ENCODE data around the gene HRH1. TPM values are rescaled to one million over a fixed set of nuclear protein-coding genes. Genes with fewer than 3 reads are reported as not detected.

The HRH1 gene
- total and polyA plus RNA-seq, 2 experiments from 2014 or later: not detected

- no peak for TF ChIP-seq ZNF462 (CRISPR knock-in tag; IDR thresholded peaks at IDR 0.05)
- no peak for TF ChIP-seq ZNF331 (CRISPR knock-in tag; IDR thresholded peaks at IDR 0.05; ENCODE audit: low read depth)
- TF ChIP-seq ZNF114 (CRISPR knock-in tag; IDR thresholded peaks at IDR 0.05): no peak
- TF ChIP-seq STAT1 (IDR thresholded peaks at IDR 0.05; ENCODE audit: unreplicated experiment): no peak
- no peak for TF ChIP-seq JUNB (IDR thresholded peaks at IDR 0.05; ENCODE audit: unreplicated experiment)
- TF ChIP-seq EZH2phosphoT487 (IDR thresholded peaks at IDR 0.05; ENCODE audit: unreplicated experiment): no peak
These were observed 146.7 kb downstream of the HRH1 start (continued) for GRCh38 chr3:11300970-11301369.

GRCh38 chr3:11302444-11302843 is 148.2 kb downstream of the HRH1 start:
- Histone ChIP-seq H3K4me3 (no peak overlapping the region), H3F3A (replicated peaks; ENCODE audit: low read depth) (no peaks in the 10 kb centered on the region), H3K9me2 (ENCODE audit: insufficient read depth) (no peaks in the 10 kb centered on the region), H3K4me2 (no peak overlapping the region), H2AFZ (no peak overlapping the region), H3K36me3 (ENCODE audit: insufficient read depth) (no peaks in the 10 kb centered on the region), H3K79me2 (replicated peaks; ENCODE audit: insufficient read depth) (no peaks in the 10 kb centered on the region), H3K27me3 (ENCODE audit: insufficient read depth) (no peaks in the 10 kb centered on the region), H4K20me1 (replicated peaks; ENCODE audit: insufficient read depth) (no peaks in the 10 kb centered on the region), H3K4me1 (ENCODE audit: insufficient read depth) (no peaks in the 10 kb centered on the region), H3K27ac (ENCODE audit: low read depth) (no peak overlapping the region)
- no peak for DNase-seq (ENCODE audit: low spot score)
- H3K4me1 Mint-ChIP-seq: peaks cover 9% of the 10 kb centered on the region; the same call in 2 of the 3 replicates
- H3K36me3 Mint-ChIP-seq (ENCODE audit: low read depth): peaks cover 8% of the 10 kb centered on the region; the same call in 2 of the 3 replicates
- H3K27me3 Mint-ChIP-seq (ENCODE audit: insufficient read depth, low read depth, poor library complexity): no peaks in the 10 kb centered on the region
- H3K27ac Mint-ChIP-seq: no peak overlapping the region
- no peaks in the 10 kb centered on the region for H3K9me3 Mint-ChIP-seq
- no peak overlapping the region for H3K4me3 Mint-ChIP-seq
- no peak for TF ChIP-seq ZNF114 (CRISPR knock-in tag; IDR thresholded peaks at IDR 0.05)
- no peak for TF ChIP-seq ZNF331 (CRISPR knock-in tag; IDR thresholded peaks at IDR 0.05; ENCODE audit: low read depth)
- TF ChIP-seq POLR2AphosphoS5 (IDR thresholded peaks at IDR 0.05; ENCODE audit: low read depth): no peak
- TF ChIP-seq CTCF (conservative IDR thresholded peaks at IDR 0.05; ENCODE audit: low read depth in 2 of 2): no peak
- TF ChIP-seq STAT1 (IDR thresholded peaks at IDR 0.05; ENCODE audit: unreplicated experiment): no peak
- no peak for TF ChIP-seq REST (IDR thresholded peaks at IDR 0.05; ENCODE audit: unreplicated experiment)
- no peak for TF ChIP-seq ETS1 (IDR thresholded peaks at IDR 0.05)
- no peak for TF ChIP-seq NANOG (IDR thresholded peaks at IDR 0.05; ENCODE audit: borderline replicate concordance)
- no peak for TF ChIP-seq EZH2phosphoT487 (IDR thresholded peaks at IDR 0.05; ENCODE audit: unreplicated experiment)
- no peak for TF ChIP-seq EZH2 (IDR thresholded peaks at IDR 0.05; ENCODE audit: low read depth, unreplicated experiment)
- no peak for TF ChIP-seq CREB1 (CRISPR knock-in tag; IDR thresholded peaks at IDR 0.05; ENCODE audit: low read depth)
- ATAC-seq: no peak
